ENCODE results near the gene CA10.

Gene CA10

GRCh38 chr17:51841669-51842068, 316.8 kb downstream of the CA10 start:
- H3K4me3 ChIP-seq (ENCODE audit: low read length) = no peak overlapping the region
- no peak for DNase-seq (ENCODE audit: low read depth, low spot score)

- DNase-seq (ENCODE audit: low read depth, low spot score) = peak; percentile 11
- H3K4me3 ChIP-seq (ENCODE audit: low read length) = no peak overlapping the region
Observed at GRCh38 chr17:51840688-51841087, 317.8 kb downstream of the CA10 start.

GRCh38 chr17:51833620-51834019, 324.9 kb downstream of the CA10 start:
- H3K4me3 ChIP-seq (ENCODE audit: low read length) = no peak overlapping the region
- no peak for DNase-seq (ENCODE audit: low read depth, low spot score)

GRCh38 chr17:51833045-51833444, 325.5 kb downstream of the CA10 start:
- no peak for DNase-seq (ENCODE audit: low read depth, low spot score)
- no peak overlapping the region for H3K4me3 ChIP-seq (ENCODE audit: low read length)

GRCh38 chr17:51830886-51831285, 327.6 kb downstream of the CA10 start:
- no peak overlapping the region for H3K4me3 ChIP-seq (ENCODE audit: low read length)
- no peak for DNase-seq (ENCODE audit: low read depth, low spot score)

DNA sequence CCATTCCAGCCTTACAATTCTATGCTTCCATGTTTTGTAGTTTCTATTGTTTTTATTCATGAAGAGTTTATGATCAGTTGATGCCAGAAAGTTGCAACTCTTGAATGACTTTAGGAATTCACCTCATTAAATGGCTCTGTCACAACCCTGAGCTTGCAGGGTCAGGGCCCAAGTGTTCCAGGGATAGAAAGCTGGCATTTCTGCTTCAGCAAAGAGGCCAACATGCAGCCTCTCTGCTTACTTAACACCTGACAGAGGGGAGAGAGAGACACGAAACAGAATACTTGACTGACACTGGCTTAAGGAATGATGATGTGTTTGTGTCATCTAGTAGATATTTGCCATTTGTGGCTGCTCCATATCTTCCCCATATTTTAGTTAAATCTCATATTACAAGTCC, 328.1 kb downstream of the CA10 start:
- DNase-seq (ENCODE audit: low read depth, low spot score) = no peak
- H3K4me3 ChIP-seq (ENCODE audit: low read length) = no peak overlapping the region

DNA sequence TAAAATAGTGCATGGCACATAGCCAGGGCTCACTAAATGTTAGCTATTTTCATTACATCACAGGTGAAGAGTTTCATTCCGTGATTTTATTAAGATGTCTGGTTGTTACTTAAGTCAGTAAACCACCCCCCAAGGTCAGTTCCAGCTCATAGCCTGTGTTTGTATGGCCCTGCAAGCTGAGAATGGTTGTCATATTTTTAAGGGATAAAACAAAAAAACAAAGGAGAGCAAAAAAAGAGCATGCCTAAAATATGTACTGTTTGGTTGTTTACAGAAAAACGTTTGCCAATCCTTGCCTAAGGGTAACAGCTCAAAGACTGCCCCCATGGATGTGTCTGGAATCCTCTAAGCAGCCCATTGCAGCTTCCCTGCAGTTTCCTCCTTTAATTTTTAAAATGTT, 329.6 kb downstream of the CA10 start:
- no peak for DNase-seq (ENCODE audit: low read depth, low spot score)
- no peak overlapping the region for H3K4me3 ChIP-seq (ENCODE audit: low read length)

- DNase-seq (ENCODE audit: low read depth, low spot score) = no peak
- no peak overlapping the region for H3K4me3 ChIP-seq (ENCODE audit: low read length)
Observed at GRCh38 chr17:51827140-51827539, 331.4 kb downstream of the CA10 start.

GRCh38 chr17:51820766-51821165, 337.7 kb downstream of the CA10 start:
- no peak for DNase-seq (ENCODE audit: low read depth, low spot score)
- no peak overlapping the region for H3K4me3 ChIP-seq (ENCODE audit: low read length)

DNA sequence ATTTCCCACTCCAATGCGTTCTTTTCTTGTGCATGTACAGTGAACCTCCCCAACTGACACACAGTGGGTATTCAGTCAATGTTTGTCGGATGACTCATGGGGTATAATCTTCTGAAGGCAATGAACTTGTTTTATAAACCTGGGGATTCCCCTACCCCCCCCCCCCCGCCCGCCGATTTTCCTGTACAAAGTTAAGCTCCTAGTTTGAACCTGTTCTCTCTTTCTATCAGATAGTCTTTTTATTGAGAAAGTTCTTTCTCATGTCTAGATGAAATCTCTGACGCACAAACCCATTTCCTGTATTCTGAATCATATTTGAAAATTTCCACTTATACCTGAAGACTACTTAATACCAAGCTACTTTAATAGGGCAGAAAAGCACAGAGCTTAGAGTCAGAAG, 338.3 kb downstream of the CA10 start:
- H3K4me3 ChIP-seq (ENCODE audit: low read length) = no peak overlapping the region
- no peak for DNase-seq (ENCODE audit: low read depth, low spot score)

- DNase-seq (ENCODE audit: low read depth, low spot score) = no peak
- no peak overlapping the region for H3K4me3 ChIP-seq (ENCODE audit: low read length)
Observed at GRCh38 chr17:51819341-51820219, 338.9 kb downstream of the CA10 start.

DNA sequence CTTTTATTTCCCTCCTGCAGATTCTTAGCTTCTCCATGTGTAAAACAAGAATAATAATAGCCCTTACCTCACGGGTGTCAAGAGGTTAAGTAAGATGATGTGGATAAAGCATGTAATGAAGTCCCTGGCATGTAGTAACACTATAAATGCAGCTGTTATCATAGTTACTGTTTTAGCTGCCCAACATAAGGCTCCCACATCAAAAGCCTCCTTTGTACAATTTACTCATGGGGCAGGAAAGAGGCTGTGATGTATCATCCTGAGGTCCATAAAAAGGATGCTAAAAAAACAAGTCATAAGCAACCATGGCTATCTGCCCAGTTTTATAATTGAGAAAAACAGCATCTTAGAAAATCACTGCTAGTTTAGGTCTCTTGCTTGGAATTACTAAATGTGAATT, 339.7 kb downstream of the CA10 start:
- no peak overlapping the region for H3K4me3 ChIP-seq (ENCODE audit: low read length)
- DNase-seq (ENCODE audit: low read depth, low spot score) = no peak

DNA sequence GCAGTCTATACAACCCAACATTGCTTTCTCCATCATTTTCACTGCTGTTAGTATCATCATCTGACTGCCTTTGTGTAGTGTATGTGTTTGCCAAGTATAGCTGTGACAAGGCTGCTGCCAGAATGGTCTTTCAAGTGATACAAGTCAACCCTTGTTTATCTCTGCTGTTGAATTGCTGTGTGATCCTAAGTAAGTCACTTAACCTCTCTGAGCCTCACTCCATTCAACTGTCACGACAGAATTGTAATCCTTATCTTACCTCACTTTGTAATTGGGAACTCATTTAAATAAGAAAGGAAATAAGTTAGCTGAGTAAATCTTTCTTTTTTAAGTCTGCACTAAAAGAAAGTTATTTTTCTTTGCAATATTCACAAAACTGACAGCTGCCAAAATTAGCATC, 340.6 kb downstream of the CA10 start:
- H3K4me3 ChIP-seq (ENCODE audit: low read length) = no peak overlapping the region
- DNase-seq (ENCODE audit: low read depth, low spot score) = no peak

GRCh38 chr17:51817117-51817516, 341.4 kb downstream of the CA10 start:
- no peak overlapping the region for H3K4me3 ChIP-seq (ENCODE audit: low read length)
- DNase-seq (ENCODE audit: low read depth, low spot score) = no peak

GRCh38 chr17:51815097-51815496, 343.4 kb downstream of the CA10 start:
- DNase-seq (ENCODE audit: low read depth, low spot score) = no peak
- H3K4me3 ChIP-seq (ENCODE audit: low read length) = no peak overlapping the region

DNA sequence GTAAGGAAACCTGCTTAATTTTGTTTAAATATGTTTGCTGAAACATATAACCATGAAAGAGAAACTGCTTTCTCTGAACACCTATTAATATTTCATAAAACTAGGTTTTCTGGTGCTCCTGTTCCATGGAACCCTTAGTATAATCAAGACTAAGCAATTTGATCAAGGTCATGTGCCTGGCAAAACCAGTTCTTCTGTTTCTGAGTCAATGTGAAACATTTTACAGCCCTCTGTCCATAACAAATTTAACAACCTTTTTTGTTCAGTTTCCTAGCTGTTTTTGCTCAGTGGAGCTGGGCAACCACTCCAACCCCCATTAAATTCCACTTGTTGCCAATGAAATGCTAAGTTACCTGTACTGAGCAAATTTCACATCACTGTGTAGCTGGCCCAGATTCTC, 344.0 kb downstream of the CA10 start:
- no peak for DNase-seq (ENCODE audit: low read depth, low spot score)
- H3K4me3 ChIP-seq (ENCODE audit: low read length) = no peak overlapping the region

GRCh38 chr17:51813784-51814174, 344.7 kb downstream of the CA10 start:
- DNase-seq (ENCODE audit: low read depth, low spot score) = no peak
- no peak overlapping the region for H3K4me3 ChIP-seq (ENCODE audit: low read length)

DNA sequence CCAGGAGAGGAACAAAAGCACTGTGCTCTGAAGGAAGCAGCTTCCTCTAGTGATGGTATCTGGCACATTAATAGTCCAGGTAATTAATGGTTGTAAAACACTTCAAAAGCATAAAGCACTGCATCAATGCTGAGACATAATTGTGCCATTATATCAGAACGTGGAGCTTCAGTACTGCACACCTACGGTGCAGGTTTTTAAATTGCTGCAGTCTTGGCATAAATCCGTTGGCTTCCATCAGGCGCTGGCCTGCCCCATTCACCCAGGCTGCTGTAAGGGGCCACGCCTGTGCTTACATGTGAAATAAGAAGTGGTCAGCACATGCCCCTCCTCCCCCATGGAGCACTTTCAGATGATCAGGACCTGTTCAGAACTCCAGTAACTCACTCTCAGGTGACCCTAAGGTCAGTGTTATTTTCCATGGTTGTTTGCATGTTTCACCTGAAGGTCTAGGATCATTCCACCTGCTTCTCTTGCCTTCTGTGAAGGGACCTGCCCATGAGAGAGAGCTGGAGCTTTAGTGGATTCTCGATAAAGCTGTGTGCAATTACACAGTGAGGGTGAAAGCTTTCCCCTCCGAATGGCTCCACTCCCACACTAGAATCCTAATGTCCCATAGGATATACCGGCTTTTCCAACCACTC, 345.3 kb downstream of the CA10 start:
- DNase-seq (ENCODE audit: low read depth, low spot score) = no peak
- H3K4me3 ChIP-seq (ENCODE audit: low read length) = no peak overlapping the region

DNA sequence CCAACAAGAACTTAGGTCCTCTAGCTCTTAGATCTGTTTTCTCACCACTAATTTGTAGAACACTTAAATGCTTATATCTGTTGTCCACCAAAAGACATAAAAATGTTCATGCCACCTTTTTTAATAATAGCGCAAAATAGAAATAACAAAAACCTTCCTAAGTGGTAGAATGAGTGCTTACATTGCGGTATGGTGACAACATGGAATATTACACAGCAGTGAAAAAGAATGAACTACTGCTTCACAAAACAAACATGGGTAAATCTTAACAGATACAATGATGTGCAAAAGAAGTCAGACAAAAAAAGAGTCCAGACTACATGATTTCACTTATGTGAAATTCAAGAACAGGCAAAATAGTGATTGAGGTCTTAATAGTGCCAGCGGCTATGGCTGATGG, 351.1 kb downstream of the CA10 start:
- H3K4me3 ChIP-seq (ENCODE audit: low read length) = no peak overlapping the region
- DNase-seq (ENCODE audit: low read depth, low spot score) = no peak

DNA sequence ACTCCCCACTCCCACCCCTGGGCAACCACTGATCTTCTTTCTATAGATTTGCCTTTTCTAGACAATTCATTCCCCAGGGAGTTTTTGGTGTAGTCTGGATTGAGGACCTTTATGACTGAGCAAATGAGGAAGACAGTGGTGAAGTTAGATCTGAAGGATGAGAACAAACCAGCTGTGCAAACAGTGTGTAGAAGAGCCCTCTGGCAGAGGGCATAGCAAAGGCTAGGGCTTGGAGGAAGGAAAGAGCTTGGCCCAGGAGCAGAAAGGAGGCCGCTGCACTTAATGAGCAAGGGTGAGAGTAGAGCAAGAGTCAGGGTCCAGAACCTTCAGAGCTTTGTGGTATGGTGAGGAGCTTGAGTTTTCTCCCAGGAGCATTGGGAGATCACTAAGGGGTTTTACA, 352.7 kb downstream of the CA10 start:
- DNase-seq (ENCODE audit: low read depth, low spot score) = no peak
- no peak overlapping the region for H3K4me3 ChIP-seq (ENCODE audit: low read length)

- H3K4me3 ChIP-seq (ENCODE audit: low read length) = no peak overlapping the region
- no peak for DNase-seq (ENCODE audit: low read depth, low spot score)
Observed at GRCh38 chr17:51805185-51805584, 353.3 kb downstream of the CA10 start.

Data from Jurkat, Clone E6-1 (cell line).